HG03097 (cell line): Measurements from ENCODE around the gene GPC6.

Experiments
- ATAC-seq: cut with Tn5 transposase; IDR thresholded peaks from one replicate; pipeline ENCODE4 v1.9.1; 2021; ENCODE audit not compliant: unreplicated experiment, low FRiP score

The GPC6 gene

DNA sequence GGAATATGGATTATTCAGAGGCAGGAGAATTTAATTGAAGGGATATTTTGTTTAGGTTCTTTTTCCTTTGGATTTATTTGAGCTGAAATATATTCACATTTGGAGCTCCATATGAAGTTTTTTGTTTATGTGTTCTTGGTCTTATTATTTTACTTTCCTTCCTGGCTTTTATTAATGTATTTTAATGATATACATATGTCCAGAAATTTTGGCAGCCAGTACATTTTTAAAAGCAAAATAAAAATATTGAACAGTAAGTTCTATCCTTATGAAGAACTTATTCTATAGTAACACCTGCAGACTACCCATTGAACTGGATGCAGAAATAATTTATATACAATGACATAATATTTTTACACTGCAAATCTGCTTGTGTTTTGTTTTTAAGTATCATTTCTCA lies 323.6 kb downstream of the GPC6 start:
- ATAC-seq, result no peak

DNA sequence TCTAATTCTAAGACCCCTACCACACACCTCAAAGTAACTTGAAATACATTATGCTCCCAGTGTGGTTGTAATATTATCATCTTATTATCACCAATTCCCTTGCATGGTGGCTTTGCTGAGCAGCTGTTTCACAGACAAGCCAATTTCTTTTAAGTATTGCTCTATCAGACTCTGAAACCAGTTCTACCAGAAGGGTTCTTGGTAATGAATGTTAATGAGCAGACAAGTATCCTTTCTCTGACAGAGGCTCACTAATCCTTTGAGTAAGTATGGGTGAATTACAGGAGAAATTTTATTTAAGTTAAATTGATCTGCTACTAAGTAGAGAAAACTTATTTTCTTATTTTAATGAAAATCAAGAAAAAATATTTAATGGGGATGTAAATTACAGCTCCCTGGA lies 326.0 kb downstream of the GPC6 start:
- ATAC-seq, result no peak

DNA sequence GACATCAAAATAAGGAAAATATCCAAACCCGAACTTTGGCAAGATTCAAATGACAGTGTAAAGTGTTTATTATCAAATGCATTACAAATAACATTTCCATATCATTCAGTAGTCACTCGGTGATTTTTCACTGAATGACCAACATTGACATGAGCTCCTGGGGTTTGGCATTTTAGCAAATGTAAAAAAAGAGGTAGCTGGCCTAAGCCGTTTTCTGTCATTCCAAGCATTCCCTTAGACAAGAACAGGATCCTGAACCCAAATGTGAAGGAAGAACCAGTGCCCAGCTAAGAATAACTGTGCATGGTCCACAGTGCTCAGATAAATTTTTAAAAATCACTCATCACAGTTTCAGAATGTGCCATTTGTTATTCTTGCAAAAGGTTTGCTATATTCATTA lies 327.9 kb downstream of the GPC6 start:
- ATAC-seq, result no peak

DNA sequence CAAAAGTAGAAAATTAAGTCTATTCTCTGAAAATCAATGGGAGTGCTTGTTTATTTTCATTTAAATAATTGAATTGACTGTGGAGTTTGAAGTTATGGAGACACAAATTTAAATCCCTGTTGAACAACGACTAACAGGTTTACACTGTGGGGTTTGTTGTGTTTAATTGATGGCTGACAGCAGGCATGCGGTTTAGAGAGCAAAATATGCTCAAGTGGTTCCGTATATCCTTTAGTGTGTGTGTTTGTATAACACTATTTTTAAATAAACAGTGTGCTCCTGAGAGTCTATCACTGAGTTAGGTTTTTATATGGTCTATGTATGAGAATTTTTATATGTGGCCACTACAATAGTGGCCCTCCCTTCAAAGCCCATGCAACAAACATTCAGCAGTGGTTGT lies 332.0 kb downstream of the GPC6 start:
- ATAC-seq, result no peak

DNA sequence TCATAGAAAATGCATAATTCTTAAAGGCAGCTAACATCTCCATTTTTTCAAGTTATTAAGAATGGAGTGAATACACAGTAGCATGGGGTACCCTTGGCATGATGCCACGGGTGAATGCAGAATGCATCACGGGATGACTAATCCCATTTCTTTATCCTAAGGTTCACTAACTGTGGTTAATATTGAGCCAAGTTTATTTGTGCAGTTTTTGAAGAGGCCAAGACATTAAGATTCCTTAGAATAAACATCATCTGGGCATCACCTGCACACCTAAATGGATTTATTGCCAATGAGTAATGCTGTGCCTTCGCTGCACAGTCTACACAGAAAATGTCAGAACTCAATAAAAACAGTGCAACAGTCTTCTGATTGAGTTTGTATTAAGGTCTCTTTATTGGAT lies 333.1 kb downstream of the GPC6 start:
- ATAC-seq, result no peak

DNA sequence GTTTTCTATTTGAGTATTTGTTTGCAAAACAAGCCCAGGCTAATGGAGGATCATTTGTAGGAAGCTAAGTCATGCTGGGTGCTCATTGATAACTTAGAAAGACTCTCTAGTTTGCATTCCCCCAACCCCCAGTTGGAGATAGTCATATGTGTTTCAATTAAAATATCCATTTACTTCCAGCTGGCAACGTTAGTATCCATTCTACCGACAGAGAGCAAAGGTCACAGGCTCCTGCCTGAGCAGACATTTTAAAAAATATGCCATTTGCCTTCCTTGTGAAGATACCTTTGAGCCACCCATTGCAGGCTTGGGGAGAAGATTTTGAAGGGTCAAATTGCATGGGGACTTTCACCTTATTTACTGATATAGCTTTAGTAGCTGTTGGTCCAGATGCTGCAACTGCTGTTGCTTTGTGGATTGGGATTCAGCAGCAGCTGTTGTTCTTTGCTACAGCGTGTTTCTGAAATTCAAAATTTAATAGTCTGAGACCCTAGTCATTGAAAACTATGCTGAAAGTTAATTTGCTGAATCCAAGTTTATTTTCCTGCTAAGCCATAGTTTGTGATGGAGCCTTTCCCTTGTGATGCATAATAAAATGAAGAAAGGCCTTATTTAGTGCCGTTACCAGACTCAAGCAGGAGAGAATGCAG lies 335.1 kb downstream of the GPC6 start:
- no peak for ATAC-seq

DNA sequence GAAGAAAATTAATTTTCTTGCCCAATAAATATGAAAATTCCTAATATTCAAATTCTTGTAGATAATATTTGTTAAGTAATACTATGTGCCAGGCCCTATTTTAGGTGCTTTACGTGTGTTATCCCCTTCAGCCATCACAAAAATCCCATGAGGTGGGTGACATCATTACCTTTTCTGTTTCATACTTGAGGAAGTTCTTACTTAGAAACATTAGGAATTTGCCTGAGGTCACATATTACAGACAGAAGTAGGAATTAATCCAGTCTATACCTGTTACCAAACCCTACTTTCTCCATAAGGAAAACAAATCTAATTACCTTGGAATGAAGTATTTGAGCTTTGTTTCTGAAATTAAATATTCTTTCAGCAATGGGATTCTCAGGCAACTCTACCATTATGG lies 336.1 kb downstream of the GPC6 start:
- no peak for ATAC-seq

DNA sequence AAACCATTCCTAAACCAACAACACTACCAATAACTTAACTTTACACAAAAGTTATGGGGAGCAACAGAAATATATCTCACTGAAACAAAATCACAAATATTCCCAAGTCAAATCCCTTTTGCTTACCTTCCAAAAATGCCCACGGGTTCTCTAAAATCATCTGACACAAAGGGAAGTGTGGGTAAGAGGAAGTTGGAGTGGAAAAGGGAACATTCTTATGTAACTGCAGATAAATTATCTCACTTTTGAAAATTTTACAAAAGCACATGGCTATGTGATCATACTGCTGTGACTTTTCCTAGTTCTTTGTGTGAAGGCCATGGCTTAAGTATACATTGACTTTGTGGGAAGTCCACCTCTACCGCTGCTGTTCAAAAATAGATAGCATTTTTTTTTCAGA lies 350.5 kb downstream of the GPC6 start:
- ATAC-seq, result no peak

DNA sequence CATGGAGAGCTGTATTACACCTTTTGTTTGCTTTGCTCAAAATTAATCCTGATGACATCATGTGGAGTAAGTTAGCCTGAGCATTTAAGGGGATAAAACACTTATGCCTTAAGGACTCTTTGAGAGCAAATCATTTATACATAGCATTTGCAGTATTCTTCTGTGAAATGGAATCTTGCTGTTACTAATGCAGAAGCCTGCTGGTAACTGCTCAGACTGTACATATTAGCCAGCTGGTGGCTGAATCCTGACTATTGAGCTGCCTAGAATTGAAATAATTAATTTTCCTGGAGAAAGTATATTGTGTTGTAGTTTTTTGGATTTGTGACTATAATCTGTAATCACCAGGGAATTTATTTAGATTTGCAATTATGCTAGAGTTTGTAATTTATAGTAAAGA lies 363.2 kb downstream of the GPC6 start:
- no peak for ATAC-seq

DNA sequence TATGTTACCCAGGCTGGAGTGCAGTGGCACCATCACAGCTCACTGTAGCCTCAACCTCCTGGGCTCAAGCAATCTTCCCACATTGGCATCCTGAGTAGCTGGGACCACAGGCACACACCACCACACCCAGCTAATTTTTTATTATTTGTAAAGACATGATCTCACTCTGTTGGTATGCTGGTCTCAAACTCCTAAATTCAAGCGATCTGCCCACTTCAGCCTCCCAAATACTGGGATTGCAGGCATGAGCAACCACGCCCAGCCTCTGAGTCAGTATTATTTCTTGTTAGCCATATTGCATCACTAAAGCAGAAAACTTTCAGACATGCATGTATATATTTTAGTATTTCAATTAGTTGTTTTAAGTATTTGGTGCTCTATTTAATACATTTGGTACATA lies 376.4 kb downstream of the GPC6 start:
- no peak for ATAC-seq

DNA sequence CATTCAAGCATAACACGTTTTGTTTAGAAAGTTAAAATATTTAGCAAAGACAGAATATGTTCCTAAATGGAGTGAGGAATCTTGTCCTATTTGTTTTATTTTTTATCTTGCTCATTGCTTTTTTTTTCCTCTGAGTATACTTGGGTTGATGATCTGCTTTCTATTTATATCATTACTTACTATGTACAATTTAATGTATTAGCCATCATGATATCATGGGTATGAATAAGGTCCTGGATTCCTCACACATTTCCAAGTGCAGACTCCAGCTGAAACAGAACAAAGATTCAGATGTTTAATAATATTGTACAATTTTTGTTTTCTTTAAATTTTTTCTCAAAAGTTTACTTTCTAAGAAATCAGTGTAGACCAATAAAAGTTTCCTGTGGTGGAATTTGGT lies 388.2 kb downstream of the GPC6 start:
- no peak for ATAC-seq

DNA sequence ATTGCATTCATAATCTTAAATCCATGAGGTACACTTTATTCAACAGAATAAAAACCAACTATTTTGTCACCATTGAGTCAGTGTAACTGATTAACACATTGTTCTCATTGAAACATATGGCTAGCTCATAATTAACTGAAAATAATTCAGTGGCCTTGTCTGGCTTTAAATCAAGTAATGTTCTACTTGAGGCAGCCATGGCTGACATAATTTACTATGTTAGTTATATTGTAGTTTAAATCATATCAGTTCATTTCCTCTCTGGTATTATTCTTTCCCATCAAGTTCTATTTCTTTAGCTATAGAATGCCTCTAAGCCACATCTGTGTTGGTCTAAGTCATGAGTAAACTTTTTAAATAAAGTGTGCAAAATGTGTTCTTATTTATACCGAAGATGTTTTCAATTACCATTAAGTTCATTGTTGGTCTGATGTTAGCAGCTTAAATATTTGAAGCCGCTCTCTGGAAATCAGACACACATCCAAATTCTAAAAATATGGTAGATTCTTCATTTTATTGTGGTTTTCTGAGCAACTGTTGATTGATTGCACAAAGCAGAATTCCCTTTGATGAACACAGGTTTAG lies 393.7 kb downstream of the GPC6 start:
- ATAC-seq, result no peak

DNA sequence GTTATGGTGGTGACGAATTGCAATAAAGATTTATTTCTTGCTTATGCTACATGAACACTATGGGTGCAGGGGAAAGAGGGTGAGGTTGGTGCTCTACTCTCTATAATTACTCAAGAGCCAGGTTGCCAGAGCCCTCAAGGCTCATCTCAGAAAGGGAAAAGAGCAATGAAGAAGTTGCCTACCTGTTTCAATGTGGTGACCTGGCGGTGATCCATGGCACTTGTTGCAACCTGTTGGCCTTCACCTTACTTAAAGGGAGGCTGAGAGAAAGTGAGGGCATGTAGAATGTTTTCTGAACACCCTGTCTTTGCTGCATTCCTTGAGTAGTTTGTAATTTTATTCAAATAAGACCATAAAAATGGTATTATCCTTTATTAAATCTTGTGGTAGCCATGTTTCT lies 394.4 kb downstream of the GPC6 start:
- ATAC-seq, result no peak

DNA sequence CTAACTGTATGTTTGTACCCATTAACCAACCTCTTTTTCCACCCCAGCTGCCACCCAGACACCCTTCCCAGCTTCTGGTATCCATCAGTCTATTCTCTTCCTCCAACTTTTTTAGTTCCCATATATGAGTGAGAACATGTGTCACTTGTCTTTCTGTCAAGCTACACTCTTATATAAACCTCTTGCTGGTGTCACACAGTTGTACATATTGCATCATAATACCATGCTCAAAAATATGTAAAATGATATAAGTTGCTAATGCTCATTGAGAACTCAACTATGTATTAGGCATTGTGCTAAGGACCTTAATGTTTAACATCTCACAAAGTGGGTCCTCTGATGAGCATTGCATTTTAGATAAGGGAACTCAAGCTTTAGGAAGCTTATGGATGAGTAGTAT lies 395.4 kb downstream of the GPC6 start:
- ATAC-seq, result no peak

DNA sequence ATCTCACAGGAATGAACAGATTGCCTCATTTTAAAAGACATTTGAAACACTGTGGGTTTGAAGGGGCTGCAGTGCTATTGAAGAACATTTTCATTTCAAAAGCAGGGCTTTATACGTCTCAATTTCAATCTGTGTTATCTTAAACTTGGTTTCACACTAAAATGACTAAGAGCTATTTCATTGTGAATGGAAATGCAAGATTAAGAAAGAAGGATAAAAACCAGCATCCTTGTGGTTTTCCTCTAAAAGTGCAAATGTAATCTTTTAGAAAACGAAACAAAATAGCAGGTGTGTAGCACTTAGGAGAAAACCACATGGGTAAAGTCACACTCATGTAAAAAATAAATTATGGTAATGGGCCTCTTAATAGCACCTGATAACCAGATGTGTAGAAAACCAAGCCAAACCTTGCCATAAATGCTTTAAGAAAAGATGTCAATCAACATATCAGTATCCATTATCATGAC lies 397.7 kb downstream of the GPC6 start:
- no peak for ATAC-seq

DNA sequence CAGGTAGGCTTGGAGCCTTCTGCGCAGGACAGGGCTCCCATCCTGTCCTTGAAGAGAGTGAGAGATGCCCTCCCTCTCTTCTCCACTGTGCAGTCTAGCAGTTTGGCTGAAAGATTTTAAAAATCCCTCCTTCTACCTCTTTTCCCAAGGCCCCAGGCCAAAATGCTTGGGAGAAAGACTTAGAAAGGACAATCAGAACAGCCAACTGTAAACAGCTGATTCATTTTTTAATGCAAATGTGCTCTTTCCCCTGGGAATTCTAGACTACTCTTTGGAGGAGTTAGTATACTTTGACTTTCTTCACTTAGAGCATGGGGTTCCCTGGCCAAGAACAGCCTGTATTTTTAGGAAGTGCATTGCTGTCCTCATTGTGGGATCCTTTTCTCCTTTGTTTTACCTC lies 398.9 kb downstream of the GPC6 start:
- ATAC-seq, result no peak

DNA sequence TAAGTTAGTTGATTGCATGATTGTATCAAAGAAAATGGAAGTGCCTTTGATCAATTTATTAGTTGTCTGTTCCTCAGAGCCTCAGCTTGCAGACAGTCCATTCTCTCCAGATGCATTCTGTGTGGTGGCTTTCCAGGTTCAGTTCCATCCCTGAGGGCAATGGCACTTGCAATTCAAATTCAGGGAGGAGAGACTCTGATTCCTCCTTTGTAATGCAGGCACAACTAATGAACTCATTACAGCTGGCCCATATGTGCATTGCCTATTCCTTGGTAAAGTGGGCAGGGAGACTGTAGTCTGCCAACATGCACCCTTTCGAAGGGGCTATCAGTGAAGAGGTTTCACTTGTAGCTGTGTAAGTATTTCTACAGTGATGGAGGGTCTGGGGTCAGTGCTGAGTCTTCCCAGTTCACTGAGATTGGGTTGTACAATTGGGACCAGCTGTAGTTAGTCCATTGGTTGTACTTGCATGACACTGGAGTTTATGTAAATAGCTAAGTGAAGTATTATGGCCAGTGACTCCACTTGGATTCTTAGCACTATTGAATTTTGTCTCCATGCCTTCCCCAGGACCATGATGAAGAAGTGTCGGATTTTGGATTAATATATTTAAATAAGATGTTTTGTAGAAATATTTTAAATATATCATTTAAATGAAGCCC lies 401.7 kb downstream of the GPC6 start:
- no peak for ATAC-seq

DNA sequence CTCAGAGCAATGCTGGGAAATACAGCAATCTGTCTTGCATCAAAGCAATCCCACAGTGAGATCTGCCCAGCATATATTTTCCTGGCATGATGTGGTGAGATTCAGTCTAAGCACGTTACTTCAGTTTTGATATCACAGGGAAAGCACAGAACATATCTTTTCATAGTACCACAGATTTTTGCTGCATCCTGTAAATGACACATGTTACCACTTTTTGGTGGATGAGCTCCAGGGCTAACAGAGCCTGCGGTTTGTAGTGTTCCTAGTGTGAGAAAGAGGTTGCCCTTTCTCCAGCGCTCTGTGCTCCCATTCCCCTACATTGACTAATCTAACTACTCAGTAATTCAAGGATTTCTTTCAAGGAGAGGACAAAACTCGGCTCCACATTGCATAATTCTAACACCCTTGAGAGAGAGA lies 409.0 kb downstream of the GPC6 start:
- no peak for ATAC-seq

DNA sequence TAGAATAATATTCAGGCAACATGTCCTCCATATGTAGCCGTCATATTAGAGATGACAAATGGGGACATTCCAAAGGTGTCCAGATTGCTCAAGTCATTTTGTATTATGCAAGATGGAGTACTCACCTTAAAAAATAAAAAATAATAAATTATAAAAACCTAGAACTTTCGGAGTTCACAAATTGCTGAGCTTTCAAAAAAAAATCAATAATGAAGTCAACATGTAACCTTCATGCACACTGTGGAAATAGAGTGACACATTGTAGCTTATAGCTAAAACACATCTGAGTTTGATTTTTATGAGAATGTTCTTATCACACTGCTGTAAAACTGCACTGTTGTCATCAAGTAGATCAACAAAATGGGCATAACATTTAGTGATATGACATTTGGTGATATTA lies 411.2 kb downstream of the GPC6 start:
- ATAC-seq, result no peak

DNA sequence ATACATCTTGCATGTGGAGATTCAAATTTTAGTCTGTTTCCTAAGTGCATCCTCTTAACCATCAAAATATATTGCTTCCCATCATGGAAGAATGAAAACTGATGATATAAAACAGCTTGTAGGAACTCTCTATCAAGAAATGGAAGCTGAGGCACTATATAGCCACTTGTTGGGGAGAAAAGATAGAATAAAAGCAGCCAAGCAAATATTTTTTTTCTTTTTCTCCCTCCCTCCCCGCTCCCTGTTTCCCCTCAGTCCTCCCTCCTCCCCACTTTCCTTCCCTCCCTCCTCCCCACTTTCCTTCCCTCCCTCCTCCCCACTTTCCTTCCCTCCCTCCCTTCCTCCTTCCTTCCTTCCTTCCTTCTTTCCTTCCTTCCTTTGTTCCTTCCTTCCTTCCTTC lies 413.8 kb downstream of the GPC6 start:
- ATAC-seq, result no peak

DNA sequence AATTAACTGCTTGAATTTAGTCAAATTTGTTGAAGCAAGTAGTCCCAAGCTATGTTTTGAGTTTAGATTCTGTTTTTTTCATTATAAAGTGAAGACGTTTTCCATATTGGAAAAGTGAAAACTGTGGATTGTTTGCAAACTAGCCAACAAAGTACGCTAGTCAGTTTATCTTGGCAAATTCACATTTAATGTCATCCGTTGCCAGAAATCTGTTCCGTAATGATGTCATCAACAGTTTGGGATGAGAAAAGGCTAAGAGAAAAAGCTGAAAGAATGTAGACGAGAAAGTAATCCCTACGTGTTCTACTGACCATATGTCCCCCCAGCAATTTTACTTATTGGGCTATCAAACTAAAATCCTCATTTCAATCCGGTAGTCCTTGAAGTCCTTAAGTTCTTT lies 419.6 kb downstream of the GPC6 start:
- ATAC-seq, result no peak

DNA sequence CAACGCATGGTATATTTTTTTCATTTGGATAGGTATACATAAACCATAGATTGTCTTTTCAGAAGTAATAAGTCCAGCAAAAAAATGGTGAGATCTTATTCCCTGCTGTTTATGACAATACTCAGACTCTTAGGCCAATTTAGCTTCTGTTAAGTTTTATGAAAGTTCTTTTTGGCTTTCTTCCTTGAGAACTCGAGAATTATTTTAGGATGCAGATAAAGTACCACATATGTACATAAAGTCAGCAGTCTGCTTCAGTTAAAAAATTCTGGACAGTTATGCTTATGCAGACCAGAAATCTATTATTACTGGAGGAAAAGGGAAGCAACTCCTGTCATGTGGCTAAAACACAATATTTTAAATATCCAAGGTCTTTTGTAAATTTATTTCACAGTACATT lies 422.9 kb downstream of the GPC6 start:
- ATAC-seq, result no peak
